Stimulated activated CD8-positive, alpha-beta memory T cell treated with anti-CD3 and anti-CD28 coated beads, Interleukin-12 subunit alpha, Interleukin-12 subunit beta, amount 100 ng/mL, for 1 hour (primary cell): Measurements from ENCODE around the gene PYGB.

Experiments used
- DNase-seq: peaks from one replicate; pipeline ENCODE4 v3.0.0-alpha.2; 2020; ENCODE audit warnings: low read depth

Gene PYGB

DNA sequence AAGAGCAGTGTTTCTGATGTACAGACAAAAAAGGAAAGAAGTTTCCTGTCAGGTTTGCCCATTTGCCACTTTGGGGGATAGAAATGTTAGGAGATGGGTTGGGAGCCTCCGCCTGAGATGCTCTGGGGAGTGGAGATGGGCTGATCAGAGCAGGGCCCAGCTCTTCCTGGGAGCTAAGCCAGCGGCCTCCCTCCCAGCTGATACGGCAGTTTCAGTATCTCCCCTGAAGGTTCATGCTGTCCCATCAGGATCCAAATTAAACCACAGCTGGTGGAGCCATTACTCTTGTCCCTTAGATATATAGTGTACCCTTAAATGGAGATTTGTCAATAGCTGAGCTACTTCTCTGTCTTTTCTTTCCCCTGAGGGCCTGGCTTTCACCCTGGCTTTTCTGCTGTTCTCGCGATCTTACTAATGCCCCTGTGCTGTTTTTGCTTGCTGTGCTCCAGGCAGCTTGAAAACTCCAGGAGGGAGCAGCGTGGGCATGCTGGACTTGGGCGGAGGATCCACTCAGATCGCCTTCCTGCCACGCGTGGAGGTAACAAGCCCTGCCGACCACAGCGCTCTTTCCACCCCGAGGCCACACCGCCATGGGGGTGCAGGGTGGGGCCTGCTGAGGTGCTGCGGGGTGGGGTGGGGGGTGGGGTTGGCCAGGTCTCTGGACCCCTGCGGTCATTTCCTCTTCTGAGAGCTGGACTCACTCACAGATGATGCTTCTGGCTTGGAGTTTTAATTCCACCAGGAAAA lies 31.5 kb upstream of the PYGB start:
- no peak for DNase-seq

- no peak for DNase-seq
Observed at GRCh38 chr20:25217161-25218108, 30.4 kb upstream of the PYGB start.

- no peak for DNase-seq
Observed at GRCh38 chr20:25218109-25218486, 29.8 kb upstream of the PYGB start.

DNA sequence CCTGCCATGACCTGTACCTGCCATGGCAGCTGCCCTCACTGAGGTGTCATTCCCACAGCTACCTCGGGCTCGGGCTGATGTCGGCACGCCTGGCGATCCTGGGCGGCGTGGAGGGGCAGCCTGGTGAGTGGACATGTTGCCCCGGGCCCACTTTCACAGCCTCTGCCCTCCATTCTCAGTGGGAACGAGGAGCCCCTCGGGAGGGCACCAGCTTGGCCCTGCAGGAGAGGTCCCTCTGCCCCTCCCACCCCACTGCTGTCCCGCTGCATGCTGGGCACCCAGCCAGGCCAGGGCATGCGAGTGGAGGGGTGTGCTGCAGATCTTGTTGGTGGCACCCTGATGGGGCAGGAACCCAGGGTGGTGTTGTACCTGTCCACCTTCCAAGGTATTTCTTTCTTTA lies 29.4 kb upstream of the PYGB start:
- DNase-seq = no peak

DNA sequence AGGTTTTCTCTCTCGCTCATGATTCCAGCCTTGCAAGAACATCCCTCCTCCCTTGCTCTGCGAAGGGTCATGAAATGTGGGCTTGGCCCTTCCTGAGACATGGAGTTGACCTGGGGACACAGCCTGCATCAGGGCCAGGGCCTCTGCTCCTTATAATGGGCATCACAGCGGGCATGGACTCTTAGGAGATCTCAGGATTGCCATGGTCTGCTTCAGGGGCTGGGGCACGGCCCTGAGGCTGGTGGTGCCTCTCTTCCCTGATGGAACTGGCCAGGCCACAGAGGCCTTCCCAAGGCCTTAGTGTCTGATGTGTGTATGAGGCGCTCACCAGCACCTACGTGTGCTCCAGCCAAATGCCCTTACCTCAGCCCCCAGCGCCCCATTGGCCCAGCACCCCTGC lies 28.5 kb upstream of the PYGB start:
- no peak for DNase-seq

GRCh38 chr20:25220021-25220730 lies 27.7 kb upstream of the PYGB start:
- DNase-seq = no peak

- no peak for DNase-seq
Observed at GRCh38 chr20:25220810-25221591, 26.9 kb upstream of the PYGB start.

- no peak for DNase-seq
Observed at GRCh38 chr20:25221592-25222460, 26.1 kb upstream of the PYGB start.

DNA sequence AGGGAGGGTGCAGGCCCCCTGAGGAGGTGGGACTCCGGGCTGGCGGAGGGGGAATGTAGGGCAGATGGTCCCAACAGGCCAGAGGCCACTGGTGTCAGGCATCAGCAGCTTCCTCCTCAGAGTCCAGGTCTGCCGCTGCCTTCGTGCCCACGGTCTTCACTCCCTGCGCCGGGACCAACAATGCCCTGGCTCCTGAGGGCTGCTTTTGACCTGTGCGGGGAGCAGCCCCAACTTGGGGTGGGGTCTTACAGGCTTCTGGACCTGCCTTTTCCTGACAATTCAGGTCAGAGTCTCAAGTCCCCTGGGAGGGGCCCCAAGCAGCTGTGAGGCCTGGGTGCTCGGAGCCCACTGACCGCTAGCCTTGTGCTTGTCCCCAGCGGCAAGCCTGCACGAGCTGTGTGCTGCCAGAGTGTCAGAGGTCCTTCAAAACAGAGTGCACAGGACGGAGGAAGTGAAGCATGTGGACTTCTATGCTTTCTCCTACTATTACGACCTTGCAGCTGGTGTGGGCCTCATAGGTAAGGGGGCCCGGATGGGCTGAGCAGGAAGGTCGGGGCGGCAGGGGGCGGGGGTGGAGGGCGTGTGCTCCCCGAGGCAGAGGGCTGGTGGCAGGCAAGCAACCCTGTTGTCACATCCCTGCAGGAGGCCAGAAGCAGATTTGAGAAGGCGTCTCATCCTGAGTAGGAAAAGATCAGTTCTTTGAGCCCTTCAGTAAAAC lies 25.3 kb upstream of the PYGB start:
- no peak for DNase-seq

GRCh38 chr20:25223179-25223661 lies 24.7 kb upstream of the PYGB start:
- no peak for DNase-seq

DNA sequence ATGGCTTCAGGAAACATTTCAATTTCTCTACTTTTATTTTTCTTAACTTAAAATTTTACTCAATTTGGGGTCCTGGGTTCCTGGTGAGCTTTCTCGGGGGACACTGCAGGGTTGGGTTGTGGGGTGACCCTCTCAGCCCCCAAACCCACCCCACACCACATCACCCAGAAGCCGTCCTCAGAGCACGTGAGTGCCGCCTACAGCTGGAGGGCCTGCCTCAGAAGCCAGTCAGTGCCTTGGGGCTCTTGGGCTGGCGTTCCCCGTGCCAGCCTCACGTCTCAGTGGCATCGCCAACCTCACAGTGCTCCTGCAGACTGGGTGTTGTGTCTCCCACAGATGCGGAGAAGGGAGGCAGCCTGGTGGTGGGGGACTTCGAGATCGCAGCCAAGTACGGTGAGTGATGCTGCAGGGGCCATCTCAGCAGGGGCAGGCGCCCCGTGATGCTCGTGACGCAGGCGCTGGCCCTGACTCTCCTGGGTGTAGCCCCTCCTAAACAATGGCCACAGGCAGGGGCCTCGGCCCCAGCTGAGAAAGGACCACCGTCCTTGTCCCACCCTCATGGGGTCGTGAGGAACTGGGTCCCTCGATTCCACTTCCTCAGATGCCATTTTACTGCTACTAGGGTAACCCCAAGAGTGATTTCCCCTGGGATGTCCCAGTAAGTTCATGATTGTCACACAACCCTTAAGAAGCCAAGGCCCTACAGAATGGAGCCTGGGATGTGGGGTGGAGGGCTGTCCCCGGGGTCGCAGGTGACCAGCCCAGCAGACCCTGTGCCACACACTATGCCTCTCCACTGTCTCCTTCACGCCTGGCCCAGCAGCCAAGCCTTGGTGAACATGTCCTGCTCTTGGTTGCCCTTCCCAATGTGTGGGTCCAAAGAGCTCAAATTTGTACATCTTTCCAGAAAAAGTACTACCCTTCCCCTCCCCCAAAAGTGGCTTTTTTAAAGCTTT lies 23.8 kb upstream of the PYGB start:
- no peak for DNase-seq

GRCh38 chr20:25224941-25225340 lies 22.9 kb upstream of the PYGB start:
- DNase-seq = no peak

DNA sequence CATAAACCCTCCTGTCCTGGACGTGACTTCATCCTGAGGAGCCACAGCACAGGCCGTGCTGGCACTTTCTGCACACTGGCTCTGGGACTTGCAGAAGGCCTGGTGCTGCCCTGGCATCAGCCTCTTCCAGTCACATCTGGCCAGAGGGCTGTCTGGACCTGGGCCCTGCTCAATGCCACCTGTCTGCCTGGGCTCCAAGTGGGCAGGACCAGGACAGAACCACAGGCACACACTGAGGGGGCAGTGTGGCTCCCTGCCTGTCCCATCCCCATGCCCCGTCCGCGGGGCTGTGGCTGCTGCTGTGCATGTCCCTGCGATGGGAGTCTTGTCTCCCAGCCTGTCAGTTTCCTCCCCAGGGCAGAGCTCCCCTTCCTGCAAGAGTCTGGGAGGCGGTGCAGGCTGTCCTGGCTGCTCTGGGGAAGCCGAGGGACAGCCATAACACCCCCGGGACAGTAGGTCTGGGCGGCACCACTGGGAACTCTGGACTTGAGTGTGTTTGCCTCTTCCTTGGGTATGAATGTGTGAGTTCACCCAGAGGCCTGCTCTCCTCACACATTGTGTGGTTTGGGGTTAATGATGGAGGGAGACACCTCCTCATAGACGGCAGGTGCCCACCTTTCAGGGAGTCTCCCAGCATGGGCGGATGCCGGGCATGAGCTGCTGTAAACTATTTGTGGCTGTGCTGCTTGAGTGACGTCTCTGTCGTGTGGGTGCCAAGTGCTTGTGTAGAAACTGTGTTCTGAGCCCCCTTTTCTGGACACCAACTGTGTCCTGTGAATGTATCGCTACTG lies 22.0 kb upstream of the PYGB start:
- DNase-seq = no peak

DNA sequence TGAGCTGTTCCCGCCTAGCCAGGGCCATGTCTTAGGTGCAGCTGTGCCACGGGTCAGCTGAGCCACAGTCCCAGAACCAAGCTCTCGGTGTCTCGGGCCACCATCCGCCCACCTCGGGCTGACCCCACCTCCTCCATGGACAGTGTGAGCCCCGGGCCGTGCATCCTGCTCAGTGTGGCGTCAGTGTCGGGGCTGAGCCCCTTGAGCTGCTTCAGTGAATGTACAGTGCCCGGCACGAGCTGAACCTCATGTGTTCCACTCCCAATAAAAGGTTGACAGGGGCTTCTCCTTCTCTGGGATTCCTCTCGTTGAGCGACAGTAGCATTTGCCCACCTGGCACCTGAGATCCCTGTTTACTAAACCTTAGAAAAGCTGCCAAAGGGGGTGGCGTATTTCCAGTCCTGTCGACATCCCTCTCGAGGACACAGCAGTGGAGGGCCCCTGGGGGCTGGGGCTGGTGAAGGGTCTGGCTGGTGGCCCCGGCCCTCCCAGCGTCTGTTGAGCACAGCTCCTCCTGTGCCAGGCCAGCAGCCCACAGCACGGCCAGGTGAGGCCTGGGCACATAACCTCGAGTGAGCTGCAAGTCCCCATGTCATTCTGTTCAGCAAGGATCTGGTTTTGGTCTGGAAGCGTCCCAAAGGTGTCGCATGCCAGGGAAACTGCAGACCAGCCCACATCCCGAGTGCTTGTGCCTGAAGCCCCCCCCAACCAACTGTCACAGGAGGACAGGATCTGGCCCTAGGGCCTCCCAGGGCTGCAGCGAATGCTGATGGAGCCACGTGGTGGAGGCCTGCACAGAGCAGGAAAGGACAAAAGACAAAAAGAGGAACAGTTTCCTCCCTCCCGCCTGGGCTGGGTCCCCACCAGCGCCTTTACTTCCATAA lies 21.2 kb upstream of the PYGB start:
- DNase-seq = no peak

GRCh38 chr20:25227317-25227831 lies 20.5 kb upstream of the PYGB start:
- no peak for DNase-seq

- no peak for DNase-seq
Observed at GRCh38 chr20:25229486-25230165, 18.3 kb upstream of the PYGB start.
